ENCODE results near the gene HDGFL2. TPM values are rescaled to one million over a fixed set of nuclear protein-coding genes. Genes with fewer than 3 reads are reported as not detected.

HDGFL2 gene
- polyA plus RNA-seq, 1 donor from 2014 or later, result 31.9 TPM

GRCh38 chr19:4496304-4496703 is 24.2 kb downstream of the HDGFL2 start:
- Mint-ChIP-seq H3K4me1 (no peaks in the 10 kb centered on the region), H3K27ac (no peak overlapping the region), H3K9me3 (no peaks in the 10 kb centered on the region), H3K36me3 (no peaks in the 10 kb centered on the region), H3K27me3 (no peaks in the 10 kb centered on the region), H3K4me3 (no peak overlapping the region)

- Mint-ChIP-seq H3K9me3 (no peaks in the 10 kb centered on the region), H3K27ac (no peak overlapping the region), H3K27me3 (no peaks in the 10 kb centered on the region), H3K36me3 (peaks cover 3% of the 10 kb centered on the region), H3K4me3 (no peak overlapping the region), H3K4me1 (no peaks in the 10 kb centered on the region)
Observed at GRCh38 chr19:4497770-4498389, 25.8 kb downstream of the HDGFL2 start.

- Mint-ChIP-seq H3K4me3 (no peak overlapping the region), H3K27ac (no peak overlapping the region), H3K27me3 (no peaks in the 10 kb centered on the region), H3K9me3 (no peaks in the 10 kb centered on the region), H3K36me3 (peaks cover 3% of the 10 kb centered on the region), H3K4me1 (no peaks in the 10 kb centered on the region)
Observed at GRCh38 chr19:4498694-4499093, 26.6 kb downstream of the HDGFL2 start.

- Mint-ChIP-seq H3K36me3 (peaks cover 5% of the 10 kb centered on the region), H3K4me3 (no peak overlapping the region), H3K27me3 (no peaks in the 10 kb centered on the region), H3K9me3 (no peaks in the 10 kb centered on the region), H3K27ac (no peak overlapping the region), H3K4me1 (no peaks in the 10 kb centered on the region)
Observed at GRCh38 chr19:4499318-4499717, 27.2 kb downstream of the HDGFL2 start.

- no peaks in the 10 kb centered on the region for H3K27me3 Mint-ChIP-seq
- no peak overlapping the region for H3K4me3 Mint-ChIP-seq
- H3K36me3 Mint-ChIP-seq, result peaks cover 5% of the 10 kb centered on the region
- no peaks in the 10 kb centered on the region for H3K9me3 Mint-ChIP-seq
- no peaks in the 10 kb centered on the region for H3K4me1 Mint-ChIP-seq
- H3K27ac Mint-ChIP-seq, result no peak overlapping the region
Observed at GRCh38 chr19:4499855-4500254, 27.8 kb downstream of the HDGFL2 start.

GRCh38 chr19:4500841-4501591 is 28.9 kb downstream of the HDGFL2 start:
- H3K36me3 Mint-ChIP-seq, result peaks cover 5% of the 10 kb centered on the region
- H3K4me3 Mint-ChIP-seq, result no peak overlapping the region
- H3K27me3 Mint-ChIP-seq, result no peaks in the 10 kb centered on the region
- no peaks in the 10 kb centered on the region for H3K9me3 Mint-ChIP-seq
- no peaks in the 10 kb centered on the region for H3K4me1 Mint-ChIP-seq
- H3K27ac Mint-ChIP-seq, result no peak overlapping the region

GRCh38 chr19:4501691-4502090 is 29.6 kb downstream of the HDGFL2 start:
- Mint-ChIP-seq H3K9me3 (no peaks in the 10 kb centered on the region), H3K4me3 (no peak overlapping the region), H3K27ac (no peak overlapping the region), H3K4me1 (no peaks in the 10 kb centered on the region), H3K36me3 (peaks cover 5% of the 10 kb centered on the region), H3K27me3 (no peaks in the 10 kb centered on the region)

- H3K4me1 Mint-ChIP-seq, result no peaks in the 10 kb centered on the region
- no peaks in the 10 kb centered on the region for H3K27me3 Mint-ChIP-seq
- peak overlapping the region in 1 of 4 donors; percentile 39 for H3K4me3 Mint-ChIP-seq
- H3K9me3 Mint-ChIP-seq, result no peaks in the 10 kb centered on the region
- H3K36me3 Mint-ChIP-seq, result peaks cover 5% of the 10 kb centered on the region
- no peak overlapping the region for H3K27ac Mint-ChIP-seq
Observed at GRCh38 chr19:4502282-4503131, 30.4 kb downstream of the HDGFL2 start.

- no peaks in the 10 kb centered on the region for H3K27me3 Mint-ChIP-seq
- H3K4me1 Mint-ChIP-seq, result no peaks in the 10 kb centered on the region
- H3K4me3 Mint-ChIP-seq, result no peak overlapping the region
- H3K27ac Mint-ChIP-seq, result no peak overlapping the region
- H3K36me3 Mint-ChIP-seq, result peaks cover 5% of the 10 kb centered on the region
- peaks cover 0 to 1% (median 0%) of the 10 kb centered on the region in 3 donors for H3K9me3 Mint-ChIP-seq
Observed at GRCh38 chr19:4503132-4503824, 31.2 kb downstream of the HDGFL2 start.

- Mint-ChIP-seq H3K27ac (no peak overlapping the region), H3K9me3 (peaks cover 0 to 1% (median 0%) of the 10 kb centered on the region in 3 donors), H3K4me1 (no peaks in the 10 kb centered on the region), H3K4me3 (no peak overlapping the region), H3K36me3 (peaks cover 5% of the 10 kb centered on the region), H3K27me3 (no peaks in the 10 kb centered on the region)
Observed at GRCh38 chr19:4503825-4504170, 31.7 kb downstream of the HDGFL2 start.

- no peak overlapping the region for H3K4me3 Mint-ChIP-seq
- peaks cover 0 to 1% (median 0%) of the 10 kb centered on the region in 3 donors for H3K9me3 Mint-ChIP-seq
- H3K27ac Mint-ChIP-seq, result no peak overlapping the region
- peaks cover 5% of the 10 kb centered on the region for H3K36me3 Mint-ChIP-seq
- no peaks in the 10 kb centered on the region for H3K4me1 Mint-ChIP-seq
- H3K27me3 Mint-ChIP-seq, result no peaks in the 10 kb centered on the region
Observed at GRCh38 chr19:4504297-4504701, 32.2 kb downstream of the HDGFL2 start.

GRCh38 chr19:4504891-4505569 is 32.9 kb downstream of the HDGFL2 start:
- Mint-ChIP-seq H3K27me3 (no peaks in the 10 kb centered on the region), H3K9me3 (peaks cover 0 to 1% (median 0%) of the 10 kb centered on the region in 3 donors)

GRCh38 chr19:4505570-4506448 is 33.7 kb downstream of the HDGFL2 start:
- Mint-ChIP-seq H3K27ac (no peak overlapping the region), H3K27me3 (no peaks in the 10 kb centered on the region), H3K4me1 (no peaks in the 10 kb centered on the region), H3K9me3 (peaks cover 0 to 1% (median 0%) of the 10 kb centered on the region in 3 donors), H3K36me3 (peaks cover 5% of the 10 kb centered on the region), H3K4me3 (no peak overlapping the region)

More at GRCh38 chr19:4504891-4505569, 32.9 kb downstream of the HDGFL2 start:
- H3K4me3 Mint-ChIP-seq, result no peak overlapping the region
- no peak overlapping the region for H3K27ac Mint-ChIP-seq
- no peaks in the 10 kb centered on the region for H3K4me1 Mint-ChIP-seq
- peaks cover 5% of the 10 kb centered on the region for H3K36me3 Mint-ChIP-seq

All from IgD-negative memory B cell (primary cell).